PFSK-1 (cell line): Measurements from ENCODE around the gene HERC3.

Experiments used
- SIN3A ChIP-seq: IDR thresholded peaks from 2 replicates; pipeline ENCODE4 v1.6.1; 2012; ENCODE audit warnings: mild to moderate bottlenecking, low read length, moderate library complexity, borderline replicate concordance; ENCODE audit not compliant: insufficient read depth
- TAF1 ChIP-seq: IDR thresholded peaks from 2 replicates; pipeline ENCODE4 v1.6.1; 2012; ENCODE audit warnings: low read length, control low read depth, borderline replicate concordance; ENCODE audit not compliant: insufficient read depth
- TF ChIP-seq, protein P1 (sequence below), 2 experiments: IDR thresholded peaks; 2 replicates each; pipeline versions ENCODE4 v1.6.1 to v1.8.0; 2011 to 2012; ENCODE audit warnings: low read depth in 2 of 2, low read length in 2 of 2, control low read depth in 1 of 2, inconsistent platforms in 1 of 2, mild to moderate bottlenecking in 1 of 2, moderate library complexity in 1 of 2; ENCODE audit not compliant: insufficient read depth in 1 of 2

GRCh38 chr4:88585917-88586316 is 6.4 kb upstream of the HERC3 start:
- TF ChIP-seq TAF1: no peak
- TF ChIP-seq, protein P1, sequence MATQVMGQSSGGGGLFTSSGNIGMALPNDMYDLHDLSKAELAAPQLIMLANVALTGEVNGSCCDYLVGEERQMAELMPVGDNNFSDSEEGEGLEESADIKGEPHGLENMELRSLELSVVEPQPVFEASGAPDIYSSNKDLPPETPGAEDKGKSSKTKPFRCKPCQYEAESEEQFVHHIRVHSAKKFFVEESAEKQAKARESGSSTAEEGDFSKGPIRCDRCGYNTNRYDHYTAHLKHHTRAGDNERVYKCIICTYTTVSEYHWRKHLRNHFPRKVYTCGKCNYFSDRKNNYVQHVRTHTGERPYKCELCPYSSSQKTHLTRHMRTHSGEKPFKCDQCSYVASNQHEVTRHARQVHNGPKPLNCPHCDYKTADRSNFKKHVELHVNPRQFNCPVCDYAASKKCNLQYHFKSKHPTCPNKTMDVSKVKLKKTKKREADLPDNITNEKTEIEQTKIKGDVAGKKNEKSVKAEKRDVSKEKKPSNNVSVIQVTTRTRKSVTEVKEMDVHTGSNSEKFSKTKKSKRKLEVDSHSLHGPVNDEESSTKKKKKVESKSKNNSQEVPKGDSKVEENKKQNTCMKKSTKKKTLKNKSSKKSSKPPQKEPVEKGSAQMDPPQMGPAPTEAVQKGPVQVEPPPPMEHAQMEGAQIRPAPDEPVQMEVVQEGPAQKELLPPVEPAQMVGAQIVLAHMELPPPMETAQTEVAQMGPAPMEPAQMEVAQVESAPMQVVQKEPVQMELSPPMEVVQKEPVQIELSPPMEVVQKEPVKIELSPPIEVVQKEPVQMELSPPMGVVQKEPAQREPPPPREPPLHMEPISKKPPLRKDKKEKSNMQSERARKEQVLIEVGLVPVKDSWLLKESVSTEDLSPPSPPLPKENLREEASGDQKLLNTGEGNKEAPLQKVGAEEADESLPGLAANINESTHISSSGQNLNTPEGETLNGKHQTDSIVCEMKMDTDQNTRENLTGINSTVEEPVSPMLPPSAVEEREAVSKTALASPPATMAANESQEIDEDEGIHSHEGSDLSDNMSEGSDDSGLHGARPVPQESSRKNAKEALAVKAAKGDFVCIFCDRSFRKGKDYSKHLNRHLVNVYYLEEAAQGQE (IDR thresholded peaks at IDR 0.05; ENCODE audit: insufficient read depth in 1 of 2, low read depth in 2 of 2, low read length in 2 of 2): no peak
- no peak for TF ChIP-seq SIN3A
